ENCODE data around the gene MYADML2.
A peak's percentile ranks its signal among the peaks of the same experiment; 100 is the strongest.
"Not testable (repeated sequence)": the region's sequence is repeated elsewhere in the genome, so short reads cannot be mapped to it uniquely, and the experiment has no call there.

The MYADML2 gene

DNA sequence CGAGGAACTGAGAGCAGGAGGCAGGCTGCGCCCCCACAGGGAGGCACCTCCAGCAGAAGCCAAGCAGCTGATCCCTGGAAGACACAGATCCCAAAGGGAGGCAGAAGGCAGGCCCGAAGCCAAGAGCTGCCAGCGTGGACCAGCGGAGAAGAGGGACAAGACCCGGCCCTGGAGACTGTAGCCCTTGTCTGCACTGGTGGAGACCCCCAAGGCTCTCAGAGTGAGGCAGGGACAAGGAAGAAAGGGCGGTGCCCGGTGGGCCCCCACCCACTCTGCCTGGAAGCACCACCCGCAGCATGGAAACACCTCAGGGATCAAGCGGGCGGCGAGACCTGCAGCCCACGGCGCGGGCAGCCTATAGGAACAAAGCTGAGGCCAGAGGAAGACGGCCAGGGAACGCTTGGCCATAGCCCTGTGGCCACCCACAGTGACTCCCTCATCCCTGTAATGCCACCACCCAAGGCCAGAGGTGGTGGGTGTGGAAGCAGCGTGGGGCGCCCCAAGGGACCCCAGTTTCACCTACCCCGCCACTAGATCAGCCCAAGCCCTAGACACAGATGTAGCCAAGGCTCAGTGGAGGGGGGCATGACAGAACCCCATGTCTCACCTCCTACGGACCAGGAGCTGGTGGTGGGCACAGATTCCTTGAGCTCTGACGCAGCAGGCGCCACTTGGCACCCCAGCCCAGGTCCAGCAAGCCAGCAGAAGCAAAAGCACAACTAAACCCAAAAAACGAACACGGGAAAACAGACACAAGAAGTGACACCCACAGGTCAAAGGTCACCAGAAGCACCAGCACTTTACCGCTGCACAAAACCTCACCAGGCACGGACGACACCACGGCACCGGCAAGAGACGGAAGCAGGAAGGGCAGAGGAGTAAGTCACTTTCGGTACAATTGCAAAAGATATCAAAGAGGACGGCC is 26.2 kb downstream of the MYADML2 start:
- Mint-ChIP-seq H3K27me3 (no peaks in the 10 kb centered on the region), H3K4me3 (no peak overlapping the region), H3K36me3 (ENCODE audit: low read depth) (peaks cover 55% of the 10 kb centered on the region), H3K27ac (no peak overlapping the region), H3K4me1 (ENCODE audit: low read depth) (peaks cover 46% of the 10 kb centered on the region), H3K9me3 (no peaks in the 10 kb centered on the region)
- no peak for DNase-seq

DNA sequence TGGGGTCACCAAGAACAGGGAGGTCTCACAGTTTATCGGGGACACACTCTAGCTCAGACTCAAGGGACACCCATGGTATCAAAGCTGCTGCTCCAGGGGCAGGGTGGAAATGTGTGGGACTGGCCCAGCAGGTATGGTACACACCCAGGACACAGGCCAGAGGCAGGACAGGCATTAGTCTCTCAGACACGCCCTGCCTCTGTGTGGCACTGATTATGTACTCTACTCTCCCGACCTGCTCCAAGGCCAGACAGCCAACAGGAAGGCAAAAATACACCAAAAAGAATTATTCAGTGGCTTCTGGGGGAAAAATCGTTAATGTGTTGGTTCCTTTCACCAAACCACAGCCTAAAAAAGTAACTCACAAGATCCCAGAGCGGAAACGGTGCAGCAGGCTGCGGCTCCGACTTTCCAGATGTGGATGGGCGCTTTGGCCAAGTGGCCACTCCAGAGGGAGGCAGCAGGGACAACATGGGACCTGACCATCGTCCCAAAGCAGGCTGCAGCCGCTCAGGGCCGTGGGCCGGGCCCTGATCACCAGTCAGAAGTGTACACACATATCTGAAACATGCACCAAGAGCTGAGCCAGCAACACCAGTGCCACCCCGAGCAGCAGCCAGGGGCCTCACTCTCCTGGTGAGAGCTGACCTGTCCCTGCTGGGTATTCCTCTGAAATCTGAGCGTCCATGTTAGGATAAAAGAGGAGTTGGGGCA is 28.0 kb downstream of the MYADML2 start:
- peak overlapping the region; percentile 87 for H3K27ac Mint-ChIP-seq
- DNase-seq: no peak
- peaks cover 74% of the 10 kb centered on the region for H3K36me3 Mint-ChIP-seq (ENCODE audit: low read depth)
- H3K9me3 Mint-ChIP-seq: no peaks in the 10 kb centered on the region
- no peaks in the 10 kb centered on the region for H3K27me3 Mint-ChIP-seq
- peaks cover 38% of the 10 kb centered on the region for H3K4me1 Mint-ChIP-seq (ENCODE audit: low read depth)
- H3K4me3 Mint-ChIP-seq: no peak overlapping the region

DNA sequence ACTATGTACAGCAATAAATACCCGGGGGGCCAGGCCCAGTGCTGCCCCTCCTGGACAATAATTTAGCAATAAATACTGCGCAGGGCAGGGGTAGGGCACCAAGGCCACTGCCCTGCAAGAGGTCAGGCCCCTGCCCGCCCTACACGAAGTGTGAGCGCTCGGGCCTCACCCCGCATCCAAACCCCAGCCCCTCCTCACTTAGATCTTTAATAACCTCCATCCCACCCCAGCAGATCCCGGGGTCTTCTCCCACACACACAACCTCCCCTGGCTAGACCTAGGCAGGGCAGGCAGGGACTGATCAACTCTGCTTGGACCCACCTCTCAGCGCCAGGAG is 28.7 kb downstream of the MYADML2 start:
- not testable (repeated sequence) for H3K9me3 Mint-ChIP-seq
- H3K4me3 Mint-ChIP-seq: peak overlapping the region; percentile 82

DNA sequence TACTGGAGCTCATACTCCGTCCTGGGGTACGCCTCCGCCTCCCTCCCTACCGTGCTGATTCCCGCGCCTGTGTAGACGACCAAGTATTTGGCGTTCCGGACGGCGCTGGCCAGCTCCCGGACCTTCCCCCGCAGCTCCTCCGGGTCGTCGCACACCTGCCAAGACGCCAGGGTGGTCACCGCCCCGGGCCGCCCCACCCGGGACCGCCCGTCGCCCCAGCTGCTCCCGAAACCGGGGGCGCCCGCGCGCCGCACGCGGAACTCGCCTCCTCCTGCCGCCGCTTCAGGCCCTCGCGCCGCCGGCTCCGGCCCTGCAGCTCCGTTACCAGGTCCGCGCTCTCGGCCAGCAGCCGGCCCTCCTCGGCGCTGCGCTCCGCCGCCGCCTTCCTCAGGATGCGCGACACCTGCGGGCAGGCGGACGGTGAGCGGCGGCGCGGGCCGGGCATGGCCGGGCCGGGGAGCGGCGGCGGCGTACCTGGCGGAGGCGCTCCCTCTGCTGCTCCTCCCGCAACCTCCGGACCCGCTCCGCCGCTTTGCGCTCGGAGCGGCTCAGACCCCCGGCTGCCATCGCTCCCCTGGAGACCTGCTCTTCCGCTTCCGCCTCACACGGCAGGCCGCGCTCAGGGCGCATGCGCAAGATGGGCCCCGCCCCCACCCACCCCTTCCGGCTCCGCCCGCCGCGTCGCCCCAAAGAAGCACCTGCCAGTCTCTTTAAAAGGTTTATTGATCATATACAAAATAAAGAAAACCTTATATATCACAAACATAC is 29.3 kb downstream of the MYADML2 start, which contains the start of gene SIRT7:
SIRT7 (minus strand) TSS at position 612 of the 768 bp plus-strand sequence; CDS start at position 567, 45 bp downstream.
- Mint-ChIP-seq H3K9me3 (no peaks in the 10 kb centered on the region), H3K27me3 (no peaks in the 10 kb centered on the region), H3K4me1 (ENCODE audit: low read depth) (peaks cover 40% of the 10 kb centered on the region), H3K4me3 (peak within 1 kb of the TSS; percentile 82), H3K36me3 (ENCODE audit: low read depth) (peaks cover 84% of the 10 kb centered on the region), H3K27ac (peak within 1 kb of the TSS; percentile 87)
- DNase-seq: peak; percentile 87

More for the DNA sequence above, 28.7 kb downstream of the MYADML2 start:
- DNase-seq, H3K27me3 Mint-ChIP-seq: not testable (repeated sequence)
- Mint-ChIP-seq H3K27ac (peak overlapping the region; percentile 87), H3K4me1 (ENCODE audit: low read depth) (peaks cover 38% of the 10 kb centered on the region), H3K36me3 (ENCODE audit: low read depth) (peaks cover 81% of the 10 kb centered on the region)

DNA sequence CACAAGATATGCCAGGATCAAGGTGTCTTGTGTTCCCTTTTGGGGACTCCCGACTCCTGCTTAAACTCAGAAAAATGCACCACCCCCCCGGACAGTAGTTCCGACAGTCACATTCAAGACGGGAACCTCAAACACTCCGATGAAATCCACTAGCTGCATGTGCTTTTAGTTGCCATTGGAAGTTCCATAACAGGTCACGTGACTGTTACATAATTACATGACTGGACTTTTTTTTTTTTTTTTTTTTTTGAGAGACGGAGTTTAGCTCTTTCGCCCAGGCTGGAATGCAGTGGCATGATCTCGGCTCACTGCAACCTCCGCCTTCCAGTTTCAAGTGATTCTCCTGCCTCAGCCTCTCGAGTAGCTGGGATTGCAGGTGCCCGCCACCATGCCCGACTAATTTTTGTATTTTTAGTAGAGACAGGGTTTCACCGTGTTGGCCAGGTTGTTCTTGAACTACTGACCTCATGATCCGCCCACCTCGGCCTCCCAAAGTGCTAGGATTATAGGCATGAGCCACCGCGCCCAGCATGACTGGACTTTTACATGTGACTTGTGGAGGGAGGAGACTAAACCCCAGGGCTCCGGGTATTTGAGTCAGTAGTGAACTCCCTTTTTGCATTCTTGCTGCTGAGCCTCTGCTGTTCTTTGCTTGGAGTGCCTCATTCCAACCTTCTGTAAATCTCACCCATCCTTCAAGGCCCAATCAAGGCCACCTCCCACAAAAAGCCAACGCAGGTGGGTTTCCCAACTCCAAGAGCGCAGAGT is 30.6 kb downstream of the MYADML2 start:
- no peak for DNase-seq
- peak overlapping the region; percentile 82 for H3K4me3 Mint-ChIP-seq
- no peaks in the 10 kb centered on the region for H3K9me3 Mint-ChIP-seq
- peak overlapping the region; percentile 86 for H3K27ac Mint-ChIP-seq
- no peaks in the 10 kb centered on the region for H3K27me3 Mint-ChIP-seq
- H3K36me3 Mint-ChIP-seq (ENCODE audit: low read depth): peaks cover 88% of the 10 kb centered on the region
- H3K4me1 Mint-ChIP-seq (ENCODE audit: low read depth): peaks cover 42% of the 10 kb centered on the region

DNA sequence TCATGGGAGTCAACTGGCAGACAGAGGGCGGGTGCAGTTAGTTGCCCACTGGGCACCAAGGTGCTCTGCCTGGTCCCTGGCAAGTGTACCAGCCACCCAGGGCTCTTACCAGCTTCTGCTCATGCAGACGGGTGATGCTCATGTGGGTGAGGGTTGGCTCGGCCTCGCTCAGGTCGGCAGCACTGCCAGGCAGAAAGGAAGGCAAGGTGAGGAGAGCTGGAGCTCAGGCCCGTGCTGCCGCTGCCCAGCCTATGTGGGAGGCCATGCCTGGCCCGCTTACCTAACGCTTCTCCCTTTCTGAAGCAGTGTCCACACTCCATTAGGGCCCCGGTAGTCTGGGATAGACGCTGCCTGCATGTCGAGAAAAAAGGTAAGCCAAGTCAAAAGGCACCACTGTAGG is 31.7 kb downstream of the MYADML2 start:
- Mint-ChIP-seq H3K36me3 (ENCODE audit: low read depth) (peaks cover 80% of the 10 kb centered on the region), H3K27me3 (no peaks in the 10 kb centered on the region), H3K9me3 (no peaks in the 10 kb centered on the region), H3K4me3 (no peak overlapping the region), H3K27ac (peak overlapping the region; percentile 2), H3K4me1 (ENCODE audit: low read depth) (peaks cover 44% of the 10 kb centered on the region)
- no peak for DNase-seq

DNA sequence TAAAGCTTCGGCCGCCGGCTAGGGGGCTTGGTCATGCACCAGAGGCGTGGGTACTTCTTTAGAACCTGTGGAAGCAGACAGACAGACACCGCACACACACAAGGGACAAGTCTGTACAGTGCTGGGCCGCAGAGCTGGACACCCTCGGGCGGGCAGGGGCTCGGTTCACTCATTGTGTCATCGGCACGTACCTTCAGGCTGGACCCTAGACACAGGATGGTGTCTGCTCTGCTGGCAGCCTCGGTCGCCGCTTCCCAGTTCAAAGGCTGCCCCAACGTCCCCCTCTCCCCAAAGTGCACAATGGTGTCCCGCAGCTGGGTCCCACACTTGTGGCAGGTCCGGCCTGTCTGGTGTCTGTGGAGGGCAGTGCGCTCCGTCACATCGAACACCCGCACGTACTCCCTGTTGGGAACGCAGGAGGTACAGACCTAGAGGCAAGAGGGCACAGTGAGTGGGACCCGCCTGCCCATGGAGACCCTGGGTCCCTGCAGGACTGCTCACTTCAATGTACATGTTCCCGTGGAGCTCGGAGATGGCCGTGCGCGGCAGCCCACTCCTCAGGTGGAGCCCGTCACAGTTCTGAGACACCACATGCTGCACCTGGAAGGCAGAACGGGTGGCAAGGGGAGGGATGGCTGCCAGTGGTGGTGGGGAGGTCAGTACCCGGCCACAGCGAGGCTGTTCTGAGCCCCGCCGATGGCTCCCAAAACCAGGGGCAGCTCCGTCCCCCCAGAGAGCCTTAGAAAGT is 32.8 kb downstream of the MYADML2 start:
- DNase-seq: no peak
- Mint-ChIP-seq H3K36me3 (ENCODE audit: low read depth) (peaks cover 71% of the 10 kb centered on the region), H3K27me3 (no peaks in the 10 kb centered on the region), H3K4me1 (ENCODE audit: low read depth) (peaks cover 49% of the 10 kb centered on the region), H3K4me3 (no peak overlapping the region), H3K27ac (no peak overlapping the region), H3K9me3 (no peaks in the 10 kb centered on the region)

DNA sequence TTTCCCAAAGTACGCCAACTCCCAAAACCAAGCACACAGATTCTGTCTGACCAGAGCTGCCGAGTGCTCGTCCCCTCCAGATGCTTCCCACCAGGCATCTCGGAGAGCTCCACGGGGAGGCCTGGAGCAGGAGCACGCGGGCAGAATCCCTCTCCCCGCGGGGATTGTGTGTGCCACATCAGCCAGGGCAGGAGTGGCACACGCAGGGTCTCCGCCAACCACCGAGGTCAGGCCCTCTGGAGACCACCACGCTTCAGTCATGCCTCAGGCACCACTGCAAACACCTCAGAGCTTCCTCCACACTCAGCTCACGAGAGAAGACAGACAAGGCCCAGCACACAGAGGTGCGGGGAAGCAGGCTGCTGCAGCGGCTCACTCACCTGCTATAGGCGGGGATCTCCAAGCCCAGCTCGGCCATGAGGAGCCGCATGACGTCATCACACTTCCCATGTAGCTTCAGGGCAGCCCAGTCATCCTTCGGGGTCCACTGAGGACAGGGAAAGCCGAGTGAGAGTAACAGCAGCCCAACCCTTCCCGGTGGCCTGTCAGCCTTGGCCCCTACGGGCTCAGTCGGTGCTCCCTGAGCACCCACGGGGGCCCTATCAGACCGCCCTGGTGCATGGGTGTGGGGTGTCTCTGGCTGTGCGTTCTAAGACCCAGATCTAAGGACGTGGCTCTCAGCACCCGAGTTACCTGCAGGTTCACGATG is 33.5 kb downstream of the MYADML2 start:
- H3K9me3 Mint-ChIP-seq: no peaks in the 10 kb centered on the region
- H3K4me1 Mint-ChIP-seq (ENCODE audit: low read depth): peaks cover 41% of the 10 kb centered on the region
- DNase-seq: no peak
- no peak overlapping the region for H3K4me3 Mint-ChIP-seq
- peaks cover 71% of the 10 kb centered on the region for H3K36me3 Mint-ChIP-seq (ENCODE audit: low read depth)
- H3K27me3 Mint-ChIP-seq: no peaks in the 10 kb centered on the region
- H3K27ac Mint-ChIP-seq: no peak overlapping the region

DNA sequence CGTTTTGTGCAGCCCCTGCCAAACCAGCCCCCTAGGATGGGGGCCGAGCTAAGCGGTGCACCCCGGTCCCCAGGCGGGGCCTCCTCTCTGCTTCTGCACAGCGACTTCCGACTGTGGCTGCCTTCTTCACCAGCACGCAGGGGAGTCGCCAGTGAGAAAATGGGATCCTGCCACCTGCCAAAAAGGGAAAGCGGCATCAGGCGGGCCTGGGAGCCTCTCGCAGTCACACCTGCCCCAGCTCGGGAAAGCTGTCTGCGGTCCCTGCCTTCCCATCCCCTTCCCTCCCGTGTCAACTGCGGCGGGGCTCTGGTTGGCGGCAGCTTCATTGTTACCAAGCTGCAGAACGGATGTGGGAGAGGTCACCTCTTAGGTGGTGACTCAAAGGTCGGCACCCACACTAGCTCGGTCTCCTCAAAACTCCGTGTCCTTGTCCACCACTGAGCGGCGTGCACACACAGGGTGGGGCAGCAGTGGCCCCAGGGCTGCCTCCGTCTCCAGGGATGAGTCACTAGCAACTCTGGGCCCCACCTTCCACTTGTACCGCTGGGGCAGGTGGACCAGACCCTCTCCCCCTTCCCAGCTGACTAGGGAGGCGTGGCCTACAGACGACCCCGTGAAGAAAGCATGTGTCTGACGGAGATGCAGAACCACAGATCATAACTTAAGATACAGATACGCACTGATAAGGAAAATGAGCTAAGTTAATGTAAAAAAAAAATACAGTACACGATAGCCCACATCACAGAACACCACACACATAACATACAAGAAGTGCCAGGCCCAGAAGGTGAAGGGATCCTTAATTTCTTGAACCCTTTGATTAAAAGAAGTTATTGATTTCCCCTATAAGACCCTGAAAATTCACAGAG is 34.4 kb downstream of the MYADML2 start:
- no peak for DNase-seq
- no peaks in the 10 kb centered on the region for H3K9me3 Mint-ChIP-seq
- H3K4me3 Mint-ChIP-seq: no peak overlapping the region
- H3K27me3 Mint-ChIP-seq: no peaks in the 10 kb centered on the region
- H3K36me3 Mint-ChIP-seq (ENCODE audit: low read depth): peaks cover 77% of the 10 kb centered on the region
- H3K4me1 Mint-ChIP-seq (ENCODE audit: low read depth): peaks cover 37% of the 10 kb centered on the region
- H3K27ac Mint-ChIP-seq: no peak overlapping the region

DNA sequence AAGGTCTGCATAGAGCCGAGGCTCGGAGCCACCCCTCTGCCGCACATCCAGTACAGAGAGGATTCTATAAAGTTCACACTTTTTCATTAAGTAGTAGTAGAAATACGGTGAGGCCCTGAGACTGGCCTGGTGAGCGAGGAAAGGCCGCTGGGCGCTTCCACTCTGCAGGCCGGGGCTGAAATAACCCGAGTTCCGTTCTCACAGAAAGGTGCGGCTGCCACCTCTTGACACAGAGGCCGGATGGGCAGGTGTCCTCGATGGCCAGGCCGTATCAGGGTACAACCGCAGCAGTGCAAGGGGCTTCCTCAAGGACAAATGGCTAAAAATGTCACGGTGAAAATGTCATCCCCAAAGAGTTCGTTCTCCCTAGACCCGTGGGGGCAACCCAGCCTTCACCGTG is 35.1 kb downstream of the MYADML2 start:
- H3K27ac Mint-ChIP-seq: peak overlapping the region; percentile 47
- peak overlapping the region; percentile 43 for H3K4me3 Mint-ChIP-seq
- no peaks in the 10 kb centered on the region for H3K27me3 Mint-ChIP-seq
- H3K4me1 Mint-ChIP-seq (ENCODE audit: low read depth): peaks cover 31% of the 10 kb centered on the region
- DNase-seq: no peak
- H3K9me3 Mint-ChIP-seq: no peaks in the 10 kb centered on the region
- peaks cover 74% of the 10 kb centered on the region for H3K36me3 Mint-ChIP-seq (ENCODE audit: low read depth)

DNA sequence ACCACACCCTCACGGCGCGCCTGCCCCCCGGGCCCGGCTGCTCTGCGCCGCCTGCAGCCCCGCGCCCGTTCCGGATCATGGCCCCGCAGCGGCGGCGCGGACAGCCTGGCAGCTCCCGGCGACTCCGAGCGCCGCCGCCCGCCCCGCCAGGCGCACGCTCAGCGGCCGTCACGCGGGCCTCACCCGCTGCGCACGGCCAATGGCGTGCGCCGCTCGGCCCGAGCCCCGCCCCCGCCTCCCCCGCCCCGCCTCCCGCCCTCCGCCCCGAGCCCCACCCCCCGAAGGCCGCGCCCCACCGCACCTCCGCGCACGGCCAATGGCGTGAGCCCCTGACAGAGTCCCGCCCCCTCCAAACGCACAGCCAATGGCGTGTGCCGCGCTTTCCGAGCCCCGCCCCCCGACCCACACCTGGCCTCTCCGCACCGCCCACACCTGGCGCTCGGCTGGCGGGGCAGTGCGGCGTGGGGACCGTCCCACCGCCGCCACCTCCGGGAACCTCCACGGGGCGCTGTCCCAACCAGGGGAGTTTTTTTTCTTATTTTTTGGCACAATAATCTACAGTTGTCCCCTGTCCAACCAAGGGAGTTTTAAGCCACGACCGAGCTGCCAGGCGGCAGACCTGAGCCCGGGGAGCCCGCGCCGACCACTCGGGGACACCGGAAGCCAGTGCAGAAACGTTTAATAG is 35.6 kb downstream of the MYADML2 start, which contains the start of gene PCYT2:
PCYT2 (minus strand) TSS at position 123 of the 685 bp plus-strand sequence; CDS start at position 79, 44 bp downstream.
- peak within 1 kb of the TSS; percentile 84 for H3K4me3 Mint-ChIP-seq

More for the DNA sequence above, 35.6 kb downstream of the MYADML2 start, which contains the start of gene PCYT2:
- Mint-ChIP-seq H3K27ac (peak within 1 kb of the TSS; percentile 84), H3K4me1 (ENCODE audit: low read depth) (peaks cover 26% of the 10 kb centered on the region), H3K27me3 (no peaks in the 10 kb centered on the region), H3K36me3 (ENCODE audit: low read depth) (peaks cover 76% of the 10 kb centered on the region), H3K9me3 (no peaks in the 10 kb centered on the region)
- DNase-seq: peak; percentile 92

All from activated T-cell treated with anti-CD3 and anti-CD28 coated beads, Interleukin-2, amount 50 U/mL, for 24 hours (primary cell).